K562 (cell line): ENCODE results near the gene VDAC1. TPM values are rescaled to one million over a fixed set of nuclear protein-coding genes. Genes with fewer than 3 reads are reported as not detected.

Source experiments
- ARID3A ChIP-seq: IDR thresholded peaks from 2 replicates; pipeline ENCODE4 v1.6.1; 2012; ENCODE audit warnings: low read depth, low read length, improper control_type of control experiment, borderline replicate concordance
- ATF3 ChIP-seq, 2 experiments: fragments of 450-650 bp in 1 of 2; sonication (generic) in 1 of 2; formaldehyde crosslinking in 1 of 2; IDR thresholded peaks in 1 of 2; conservative IDR thresholded peaks in 1 of 2; 2 replicates each; pipeline versions ENCODE4 v1.6.1 to v1.8.1; 2016 to 2023; ENCODE audit warnings: mild to moderate bottlenecking in 2 of 2, moderate library complexity in 2 of 2, inconsistent platforms in 1 of 2, missing genetic modification reagents in 1 of 2
- BCLAF1 ChIP-seq, 2 experiments: fragments of 450-650 bp in 1 of 2; IDR thresholded peaks; 2 replicates each; pipeline ENCODE4 v1.6.1; 2011 to 2017; ENCODE audit warnings: low read depth in 2 of 2, antibody characterized with exemption in 1 of 2, borderline replicate concordance in 1 of 2, low read length in 1 of 2, mild to moderate bottlenecking in 1 of 2, mixed read lengths in 1 of 2; ENCODE audit not compliant: control insufficient read depth in 1 of 2
- CBX2 ChIP-seq: fragments of 200-600 bp; sonication (generic); IDR thresholded peaks from one replicate; pipeline ENCODE4 v1.6.1; 2012; ENCODE audit warnings: mild to moderate bottlenecking, low read length, inconsistent platforms; ENCODE audit not compliant: insufficient read depth, poor library complexity, severe bottlenecking
- HDGF ChIP-seq: fragments of 450-650 bp; IDR thresholded peaks from 2 replicates; pipeline ENCODE4 v1.6.1; 2016
- MYC ChIP-seq, 2 experiments: fragments of 250-450 bp in 1 of 2; sonication (Bioruptor Pico) in 1 of 2; IDR thresholded peaks; 2 replicates each; pipeline versions ENCODE4 v1.5.1 to v1.6.1; 2012 to 2021; ENCODE audit warnings: low read depth in 2 of 2, borderline replicate concordance in 1 of 2, improper control_type of control experiment in 1 of 2, low read length in 1 of 2, mild to moderate bottlenecking in 1 of 2, moderate library complexity in 1 of 2
- NELFE ChIP-seq: IDR thresholded peaks from 2 replicates; pipeline ENCODE4 v1.6.1; 2011; ENCODE audit warnings: mild to moderate bottlenecking; ENCODE audit not compliant: insufficient read depth, insufficient read length
- NR0B1 ChIP-seq: fragments of 450-650 bp; IDR thresholded peaks from one replicate; pipeline ENCODE4 v1.6.1; 2018; ENCODE audit warnings: mild to moderate bottlenecking, moderate library complexity; ENCODE audit not compliant: partially characterized antibody
- SRSF1 ChIP-seq: fragments of 200-400 bp; formaldehyde crosslinking; IDR thresholded peaks from 2 replicates; pipeline ENCODE4 v1.6.1; 2017; ENCODE audit warnings: mild to moderate bottlenecking, low read depth, low read length, moderate library complexity
- ZFP91 ChIP-seq: sonication (generic); formaldehyde crosslinking; IDR thresholded peaks from 2 replicates; pipeline ENCODE4 v1.8.0; 2022; ENCODE audit warnings: mild to moderate bottlenecking, missing genetic modification reagents
- polyA plus RNA-seq, 8 experiments: library from polyadenylated mRNA; depleted of rRNA in 4 of 8; stranded (reverse) in 5 of 8; unstranded in 3 of 8; fragments of >200 nt; fragmentation: Nextera tagmentation in 2 of 8; fragmentation: Illumina TruSeq in 1 of 8; extraction: Ambion mirVana in 2 of 8; extraction: Trizol in 1 of 8; gene quantifications; 2 replicates each; pipeline versions ENCODE4 v1.2.1 to v1.2.3, GENCODE V29; 2011 to 2014; ENCODE audit warnings: inconsistent platforms in 1 of 8, missing spikeins in 1 of 8
- total RNA-seq, 7 experiments: library from RNA; depleted of rRNA in 6 of 7; stranded (reverse); fragments of >200 nt in 6 of 7; fragmentation: Illumina TruSeq in 2 of 7; extraction: Trizol in 2 of 7; gene quantifications; 2 replicates each; pipeline versions ENCODE4 v1.2.1 to v1.2.3, GENCODE V29; 2011 to 2021; ENCODE audit warnings: low replicate concordance in 1 of 7
- TF ChIP-seq, protein P1 (sequence below): fragments of 450-650 bp; formaldehyde crosslinking; IDR thresholded peaks from 2 replicates; pipeline ENCODE4 v1.4.0; 2022; ENCODE audit warnings: mild to moderate bottlenecking, moderate library complexity

VDAC1 gene
- total and polyA plus RNA-seq, 9 of the 15 experiments (the other 6 are each of a cell fraction or from before 2014, with no cell fraction given): 168 to 366 (median 293) TPM

DNA sequence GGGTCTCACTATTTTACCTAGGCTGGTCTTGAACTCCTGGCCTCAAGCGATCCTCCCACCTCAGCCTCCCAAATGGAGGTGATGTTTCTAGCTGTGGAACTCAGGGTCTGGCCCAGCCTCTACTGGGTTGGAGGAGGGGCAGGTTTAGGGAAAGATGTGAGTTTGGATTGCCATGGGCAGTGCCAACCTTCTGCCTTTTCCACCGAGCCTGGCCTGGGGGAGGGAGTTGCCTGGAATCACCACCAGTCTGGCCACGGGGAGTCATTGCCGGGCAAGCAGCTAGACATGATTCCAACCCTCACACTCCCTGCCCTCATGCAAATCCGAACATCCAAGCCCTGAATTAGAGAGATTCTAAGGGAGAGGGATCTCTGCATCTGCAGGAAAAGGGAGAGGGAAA lies 21.0 kb upstream of the VDAC1 start (continued):
- no peak for TF ChIP-seq NR0B1
- TF ChIP-seq NELFE: no peak
- no peak for TF ChIP-seq HDGF
- no peak for TF ChIP-seq MYC (IDR thresholded peaks at IDR 0.05; ENCODE audit: low read depth, low read length)
- TF ChIP-seq MYC (CRISPR knock-in tag; IDR thresholded peaks at IDR 0.05; ENCODE audit: borderline replicate concordance, low read depth): no peak
- TF ChIP-seq SRSF1: no peak
- no peak for TF ChIP-seq ZFP91 (CRISPR knock-in tag)
- TF ChIP-seq, protein P1, sequence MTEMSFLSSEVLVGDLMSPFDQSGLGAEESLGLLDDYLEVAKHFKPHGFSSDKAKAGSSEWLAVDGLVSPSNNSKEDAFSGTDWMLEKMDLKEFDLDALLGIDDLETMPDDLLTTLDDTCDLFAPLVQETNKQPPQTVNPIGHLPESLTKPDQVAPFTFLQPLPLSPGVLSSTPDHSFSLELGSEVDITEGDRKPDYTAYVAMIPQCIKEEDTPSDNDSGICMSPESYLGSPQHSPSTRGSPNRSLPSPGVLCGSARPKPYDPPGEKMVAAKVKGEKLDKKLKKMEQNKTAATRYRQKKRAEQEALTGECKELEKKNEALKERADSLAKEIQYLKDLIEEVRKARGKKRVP: no peak
- no peak for TF ChIP-seq ATF3 (IDR thresholded peaks at IDR 0.05)
- TF ChIP-seq ATF3 (CRISPR knock-in tag; conservative IDR thresholded peaks at IDR 0.05): no peak
- no peak for TF ChIP-seq BCLAF1 (IDR thresholded peaks at IDR 0.05; ENCODE audit: borderline replicate concordance in 1 of 2, control insufficient read depth in 1 of 2, low read depth in 2 of 2, low read length in 1 of 2)
- no peak for TF ChIP-seq ARID3A
- no peak for TF ChIP-seq CBX2
- TF ChIP-seq, all 486 proteins: peak for 0
